ENCODE results near the gene MOSPD2.

Gene MOSPD2

GRCh38 chrX:14851526-14851925, 21.7 kb upstream of the MOSPD2 start:
- CTCF ChIA-PET = no interaction called here
- POLR2A ChIA-PET = no interaction called here

GRCh38 chrX:14864631-14865030, 8.6 kb upstream of the MOSPD2 start:
- Histone ChIP-seq H3K4me1 (ENCODE audit: control insufficient read depth, insufficient read depth, low read length) (no peaks in the 10 kb centered on the region), H3K36me3 (ENCODE audit: control insufficient read depth in 2 of 2, insufficient read depth in 1 of 2, low read length in 2 of 2) (peaks cover 9 to 33% of the 10 kb centered on the region in 2 experiments)
- CTCF ChIA-PET = no interaction called here

More at GRCh38 chrX:14851526-14851925, 21.7 kb upstream of the MOSPD2 start:
- H3K9me3 ChIP-seq (ENCODE audit: control insufficient read depth, insufficient read depth, low read depth, low read length) = no peaks in the 10 kb centered on the region; the same call in 1 of the 2 replicates
- no peaks in the 10 kb centered on the region for H3K4me1 ChIP-seq (ENCODE audit: control insufficient read depth, insufficient read depth, low read length)
- H3K27ac ChIP-seq (ENCODE audit: extremely low read depth, low read depth, low read length) = no peak overlapping the region
- TF ChIP-seq ZNF169 (tag by site-specific recombination; IDR thresholded peaks at IDR 0.05) = no peak
- TF ChIP-seq SCRT1 (tag by site-specific recombination; IDR thresholded peaks at IDR 0.05; ENCODE audit: borderline replicate concordance) = no peak
- TF ChIP-seq ZBTB20 (tag by site-specific recombination; IDR thresholded peaks at IDR 0.05) = no peak
- TF ChIP-seq ZNF768 (tag by site-specific recombination; IDR thresholded peaks at IDR 0.05) = no peak
- no peak for TF ChIP-seq SP3 (tag by site-specific recombination; IDR thresholded peaks at IDR 0.05)
- TF ChIP-seq KLF8 (tag by site-specific recombination; IDR thresholded peaks at IDR 0.05) = no peak
- TF ChIP-seq ZNF624 (tag by site-specific recombination; IDR thresholded peaks at IDR 0.05) = no peak
- TF ChIP-seq MZF1 (tag by site-specific recombination; IDR thresholded peaks at IDR 0.05; ENCODE audit: borderline replicate concordance) = no peak
- TF ChIP-seq ZNF121 (tag by site-specific recombination; IDR thresholded peaks at IDR 0.05) = no peak
- no peak for TF ChIP-seq ZNF157 (tag by site-specific recombination; IDR thresholded peaks at IDR 0.05)
- TF ChIP-seq ZNF280C (tag by site-specific recombination; IDR thresholded peaks at IDR 0.05) = no peak
- no peak for TF ChIP-seq ZNF561 (tag by site-specific recombination; IDR thresholded peaks at IDR 0.05; ENCODE audit: borderline replicate concordance)
- no peak for TF ChIP-seq ZNF677 (tag by site-specific recombination; IDR thresholded peaks at IDR 0.05)
- no peak for TF ChIP-seq ZNF692 (tag by site-specific recombination; IDR thresholded peaks at IDR 0.05)
- no peak overlapping the region for H3K4me3 ChIP-seq (ENCODE audit: low read depth, low read length)
- peaks cover 16 to 25% of the 10 kb centered on the region in 2 experiments for H3K36me3 ChIP-seq (ENCODE audit: control insufficient read depth in 2 of 2, insufficient read depth in 1 of 2, low read length in 2 of 2)

GRCh38 chrX:14865201-14865600, 8.0 kb upstream of the MOSPD2 start:
- peaks cover 9 to 33% of the 10 kb centered on the region in 2 experiments for H3K36me3 ChIP-seq (ENCODE audit: control insufficient read depth in 2 of 2, insufficient read depth in 1 of 2, low read length in 2 of 2)
- CTCF ChIA-PET = no interaction called here
- no peak overlapping the region for H3K4me3 ChIP-seq (ENCODE audit: low read depth, low read length)
- H3K4me1 ChIP-seq (ENCODE audit: control insufficient read depth, insufficient read depth, low read length) = no peaks in the 10 kb centered on the region
- H3K27ac ChIP-seq (ENCODE audit: extremely low read depth, low read depth, low read length) = no peak overlapping the region
- no peaks in the 10 kb centered on the region for H3K9me3 ChIP-seq (ENCODE audit: control insufficient read depth, insufficient read depth, low read depth, low read length)
- POLR2A ChIA-PET = no interaction called here
- TF ChIP-seq ZNF132 (tag by site-specific recombination; IDR thresholded peaks at IDR 0.05; ENCODE audit: borderline replicate concordance) = no peak

More at GRCh38 chrX:14864631-14865030, 8.6 kb upstream of the MOSPD2 start:
- H3K4me3 ChIP-seq (ENCODE audit: low read depth, low read length) = no peak overlapping the region
- H3K9me3 ChIP-seq (ENCODE audit: control insufficient read depth, insufficient read depth, low read depth, low read length) = no peaks in the 10 kb centered on the region
- TF ChIP-seq OSR2 (tag by site-specific recombination; IDR thresholded peaks at IDR 0.05) (no peak), ZNF830 (tag by site-specific recombination; IDR thresholded peaks at IDR 0.05; ENCODE audit: low read depth) (no peak), ZFP41 (tag by site-specific recombination; IDR thresholded peaks at IDR 0.05; ENCODE audit: borderline replicate concordance) (no peak)
- no peak overlapping the region for H3K27ac ChIP-seq (ENCODE audit: extremely low read depth, low read depth, low read length)
- POLR2A ChIA-PET = no interaction called here

All from HEK293 (cell line).